GM10266 (cell line): Measurements from ENCODE around the gene TSPAN31.

Experiments used
- DNase-seq: peaks from one replicate; pipeline ENCODE4 v3.0.0; 2012; ENCODE audit errors: extremely low spot score
- CTCF ChIP-seq: IDR thresholded peaks from 2 replicates; pipeline ENCODE4 v1.5.1; 2012; ENCODE audit warnings: mild to moderate bottlenecking, low read depth; ENCODE audit not compliant: control insufficient read depth, insufficient read depth; ENCODE audit errors: missing control alignments

Gene TSPAN31

GRCh38 chr12:57729321-57729844 lies 15.5 kb upstream of the TSPAN31 start:
- DNase-seq, result peak; percentile 11

GRCh38 chr12:57730336-57731067 lies 14.3 kb upstream of the TSPAN31 start:
- no peak for DNase-seq
- TF ChIP-seq CTCF, result no peak

More at GRCh38 chr12:57729321-57729844, 15.5 kb upstream of the TSPAN31 start:
- no peak for TF ChIP-seq CTCF

DNA sequence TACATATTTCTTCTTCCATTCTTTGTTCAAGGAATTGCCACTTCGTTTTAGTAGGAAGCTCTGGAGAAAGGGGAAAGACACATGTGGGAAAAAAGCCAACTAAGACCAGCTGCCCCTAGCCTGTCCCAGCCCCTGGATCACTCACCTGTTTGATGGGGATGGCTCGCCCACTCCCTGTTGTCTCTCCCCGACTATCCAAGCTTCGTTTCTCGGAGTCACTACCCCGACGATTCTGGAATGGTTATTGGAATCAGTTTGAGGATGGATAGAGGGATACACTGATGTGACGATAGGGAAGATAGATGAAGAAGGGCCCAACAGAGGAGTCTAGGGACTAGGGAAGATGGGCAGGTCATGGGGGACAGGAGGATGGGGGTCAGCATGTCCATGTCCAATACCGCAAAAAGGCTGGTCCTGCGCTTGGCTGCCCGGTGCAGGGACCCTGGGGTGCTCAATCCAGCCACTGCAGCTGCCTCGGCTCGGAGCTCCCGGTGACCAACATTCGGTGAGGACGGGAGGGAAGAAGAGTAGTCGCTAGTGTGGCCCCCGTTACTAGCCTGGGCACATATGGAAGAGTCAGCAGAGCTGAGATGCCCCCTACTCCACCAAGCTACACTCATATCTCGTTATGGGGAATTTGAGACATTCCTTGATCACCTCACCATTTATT lies 13.3 kb upstream of the TSPAN31 start:
- no peak for TF ChIP-seq CTCF
- DNase-seq, result no peak

DNA sequence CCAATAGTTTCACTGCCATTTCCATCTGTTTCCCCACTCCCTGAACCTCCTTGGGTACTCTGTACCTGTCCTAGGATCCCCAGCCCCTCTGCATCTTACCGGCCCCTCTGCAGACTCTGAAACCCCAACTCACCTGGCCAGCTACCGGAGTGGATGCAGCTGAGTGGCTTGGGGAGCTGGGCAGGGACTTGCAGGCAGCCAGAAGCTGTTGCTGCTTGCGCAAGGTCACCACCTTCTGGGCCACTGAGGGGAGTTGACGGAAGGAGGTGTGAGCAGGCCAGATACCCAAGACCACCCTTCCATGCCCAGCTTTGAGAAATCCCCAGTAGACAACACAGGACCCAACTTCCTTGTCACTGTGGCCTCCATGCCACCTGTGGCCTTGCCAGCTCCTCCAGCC lies 12.6 kb upstream of the TSPAN31 start:
- no peak for DNase-seq
- no peak for TF ChIP-seq CTCF

DNA sequence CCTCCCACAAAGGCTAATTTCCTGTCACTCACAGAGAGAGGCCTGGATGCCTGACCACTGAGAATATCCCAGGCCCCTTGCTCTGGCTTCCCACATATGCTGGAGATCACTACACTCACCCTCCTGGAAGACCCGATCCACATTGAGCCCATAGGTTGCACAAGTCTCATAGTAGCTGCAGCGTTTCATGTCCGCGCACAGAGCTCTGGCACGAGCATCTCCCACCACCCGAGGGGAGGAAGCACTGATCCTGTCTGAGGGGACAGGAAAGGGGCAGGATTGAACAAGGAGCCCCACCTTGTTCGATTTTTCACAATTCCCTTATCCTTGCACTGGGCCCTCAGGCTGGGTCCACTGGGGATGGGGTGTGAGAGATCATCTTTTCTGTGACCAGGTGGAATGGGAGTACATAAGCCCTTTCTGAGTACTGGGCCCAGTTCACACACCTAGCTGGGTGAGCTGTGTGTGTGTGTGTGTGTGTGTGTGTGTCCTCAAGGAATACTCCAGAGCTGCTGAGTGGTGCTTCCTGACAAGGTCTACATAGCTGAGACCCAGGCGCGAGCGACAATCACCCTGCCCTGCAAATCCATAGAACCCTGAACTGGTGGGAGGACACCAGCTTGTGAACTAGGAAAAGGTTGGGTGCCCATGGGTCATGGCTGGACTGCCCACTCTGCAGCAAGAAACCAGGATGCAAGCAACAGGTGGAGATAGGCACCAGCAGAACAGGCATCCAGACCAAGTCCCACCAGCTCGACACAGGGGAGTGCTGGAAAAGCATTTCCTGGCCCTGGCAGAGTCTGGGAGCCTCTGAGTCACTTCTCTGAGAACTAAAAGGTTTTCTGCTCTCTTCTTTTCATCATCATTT lies 11.9 kb upstream of the TSPAN31 start:
- no peak for DNase-seq
- no peak for TF ChIP-seq CTCF

DNA sequence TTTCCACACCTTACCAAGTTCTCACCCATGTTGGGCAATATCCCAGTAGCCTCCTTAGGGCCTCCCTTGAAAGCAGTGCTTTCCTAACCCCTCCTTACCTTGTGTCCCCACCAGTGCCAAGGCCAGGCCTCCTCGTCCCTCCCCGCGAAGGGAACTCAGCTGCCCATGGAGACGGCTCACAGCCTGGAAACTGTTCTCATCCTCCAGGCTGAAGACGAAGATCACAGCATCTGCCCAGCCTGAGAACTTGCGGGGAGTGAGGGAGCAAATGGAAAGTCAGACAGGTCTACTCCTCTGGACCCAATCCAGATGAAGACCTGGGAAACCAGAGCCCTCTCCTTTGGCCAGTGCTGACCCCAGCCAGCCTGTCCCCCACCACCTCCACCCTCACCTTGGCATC lies 10.9 kb upstream of the TSPAN31 start:
- DNase-seq, result no peak
- TF ChIP-seq CTCF, result no peak
